HepG2 (cell line): ENCODE results near the gene KNG1. TPM values are rescaled to one million over a fixed set of nuclear protein-coding genes. Genes with fewer than 3 reads are reported as not detected.
A peak's percentile ranks its signal among the peaks of the same experiment; 100 is the strongest.

Source experiments
- ADNP ChIP-seq: sonication (generic); formaldehyde crosslinking; IDR thresholded peaks from 2 replicates; pipeline ENCODE4 v1.4.0; 2020; ENCODE audit warnings: missing genetic modification reagents
- ARID3A ChIP-seq: IDR thresholded peaks from 2 replicates; pipeline ENCODE4 v1.6.1; 2012; ENCODE audit warnings: low read depth, low read length, improper control_type of control experiment
- GTF2F1 ChIP-seq: fragments of 150-350 bp; IDR thresholded peaks from 2 replicates; pipeline ENCODE4 v1.6.1; 2014; ENCODE audit warnings: low read length
- MLX ChIP-seq: IDR thresholded peaks from 2 replicates; pipeline ENCODE4 v1.6.1; 2016
- NR2F2 ChIP-seq: IDR thresholded peaks from 2 replicates; pipeline ENCODE4 v1.6.1; 2012; ENCODE audit warnings: low read depth, inconsistent platforms, borderline replicate concordance
- PLRG1 ChIP-seq: fragments of 450-650 bp; conservative IDR thresholded peaks from 2 replicates; pipeline ENCODE4 v1.6.1; 2016
- POLR2AphosphoS2 ChIP-seq: IDR thresholded peaks from 2 replicates; pipeline ENCODE4 v1.6.1; 2011; ENCODE audit warnings: low read depth, low read length, improper control_type of control experiment
- RELA ChIP-seq: sonication (generic); formaldehyde crosslinking; IDR thresholded peaks from 2 replicates; pipeline ENCODE4 v1.4.0; 2020; ENCODE audit warnings: missing genetic modification reagents
- RFX5 ChIP-seq: IDR thresholded peaks from 2 replicates; pipeline ENCODE4 v1.6.1; 2011; ENCODE audit warnings: low read depth, low read length, improper control_type of control experiment
- SOX6 ChIP-seq, 2 experiments: fragments of 450-650 bp in 1 of 2; sonication (generic) in 1 of 2; formaldehyde crosslinking in 1 of 2; IDR thresholded peaks; 2 replicates each; pipeline versions ENCODE4 v1.4.0 to v1.6.1; 2017 to 2020; ENCODE audit warnings: antibody characterized with exemption in 1 of 2, mild to moderate bottlenecking in 1 of 2, missing genetic modification reagents in 1 of 2
- ZFX ChIP-seq: sonication (generic); formaldehyde crosslinking; IDR thresholded peaks from 2 replicates; pipeline ENCODE4 v1.4.0; 2020; ENCODE audit warnings: mild to moderate bottlenecking, low read depth, missing genetic modification reagents, moderate library complexity
- ZNF597 ChIP-seq: sonication (generic); formaldehyde crosslinking; IDR thresholded peaks from 2 replicates; pipeline ENCODE4 v1.5.0; 2020; ENCODE audit warnings: missing genetic modification reagents
- ZSCAN31 ChIP-seq: sonication (generic); formaldehyde crosslinking; IDR thresholded peaks from 2 replicates; pipeline ENCODE4 v1.5.0; 2020; ENCODE audit warnings: low read depth, mild to moderate bottlenecking, missing genetic modification reagents
- polyA plus RNA-seq, 8 experiments: library from polyadenylated mRNA; depleted of rRNA in 3 of 8; stranded (reverse) in 7 of 8; unstranded in 1 of 8; fragments of >200 nt; fragmentation: Illumina TruSeq in 4 of 8; extraction: Trizol in 4 of 8; gene quantifications; 2 replicates each; pipeline versions ENCODE4 v1.2.1 to v1.2.3, GENCODE V29; 2011 to 2016; ENCODE audit warnings: low read depth in 4 of 8, missing spikeins in 1 of 8, mixed read lengths in 1 of 8; ENCODE audit not compliant: insufficient read depth in 1 of 8
- total RNA-seq, 5 experiments: library from RNA; depleted of rRNA; stranded (reverse); fragments of >200 nt; fragmentation: Illumina TruSeq; extraction: Trizol; gene quantifications; 2 replicates each; pipeline ENCODE4 v1.2.3, GENCODE V29; 2016; ENCODE audit warnings: low read depth in 1 of 5
- TF ChIP-seq, protein P1 (sequence below): sonication (generic); formaldehyde crosslinking; IDR thresholded peaks from 2 replicates; pipeline ENCODE4 v1.5.1; 2020; ENCODE audit warnings: mild to moderate bottlenecking, moderate library complexity, missing genetic modification reagents
- TF ChIP-seq, protein P2 (sequence below), 2 experiments: fragments of 450-650 bp in 1 of 2; sonication (generic) in 1 of 2; formaldehyde crosslinking in 1 of 2; IDR thresholded peaks; 2 replicates each; pipeline versions ENCODE4 v1.6.1 to v1.8.0; 2016 to 2022; ENCODE audit warnings: antibody characterized with exemption in 1 of 2, mild to moderate bottlenecking in 1 of 2, missing genetic modification reagents in 1 of 2

KNG1 gene
- total and polyA plus RNA-seq, 2 of the 13 experiments (the other 11 are each of a cell fraction or from before 2014, with no cell fraction given) = 6.5 to 7.0 TPM

- TF ChIP-seq ZNF597 (no peak), RELA (CRISPR knock-in tag) (no peak), MLX (CRISPR knock-in tag) (no peak), GTF2F1 (peak; percentile 92), ZSCAN31 (CRISPR knock-in tag) (peak; percentile 69), ZFX (no peak), PLRG1 (no peak), NR2F2 (no peak), POLR2AphosphoS2 (peak; percentile 94), SOX6 (IDR thresholded peaks at IDR 0.05) (no peak), SOX6 (CRISPR knock-in tag; IDR thresholded peaks at IDR 0.05) (peak; percentile 52), RFX5 (no peak; the same call in 1 of the 2 replicates), ADNP (CRISPR knock-in tag) (no peak), ARID3A (peak; percentile 30; the same call in 1 of the 2 replicates)
- TF ChIP-seq, protein P1, sequence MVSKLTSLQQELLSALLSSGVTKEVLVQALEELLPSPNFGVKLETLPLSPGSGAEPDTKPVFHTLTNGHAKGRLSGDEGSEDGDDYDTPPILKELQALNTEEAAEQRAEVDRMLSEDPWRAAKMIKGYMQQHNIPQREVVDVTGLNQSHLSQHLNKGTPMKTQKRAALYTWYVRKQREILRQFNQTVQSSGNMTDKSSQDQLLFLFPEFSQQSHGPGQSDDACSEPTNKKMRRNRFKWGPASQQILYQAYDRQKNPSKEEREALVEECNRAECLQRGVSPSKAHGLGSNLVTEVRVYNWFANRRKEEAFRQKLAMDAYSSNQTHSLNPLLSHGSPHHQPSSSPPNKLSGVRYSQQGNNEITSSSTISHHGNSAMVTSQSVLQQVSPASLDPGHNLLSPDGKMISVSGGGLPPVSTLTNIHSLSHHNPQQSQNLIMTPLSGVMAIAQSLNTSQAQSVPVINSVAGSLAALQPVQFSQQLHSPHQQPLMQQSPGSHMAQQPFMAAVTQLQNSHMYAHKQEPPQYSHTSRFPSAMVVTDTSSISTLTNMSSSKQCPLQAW (CRISPR knock-in tag) = peak; percentile 9; the same call in 1 of the 2 replicates
- TF ChIP-seq, protein P2, sequence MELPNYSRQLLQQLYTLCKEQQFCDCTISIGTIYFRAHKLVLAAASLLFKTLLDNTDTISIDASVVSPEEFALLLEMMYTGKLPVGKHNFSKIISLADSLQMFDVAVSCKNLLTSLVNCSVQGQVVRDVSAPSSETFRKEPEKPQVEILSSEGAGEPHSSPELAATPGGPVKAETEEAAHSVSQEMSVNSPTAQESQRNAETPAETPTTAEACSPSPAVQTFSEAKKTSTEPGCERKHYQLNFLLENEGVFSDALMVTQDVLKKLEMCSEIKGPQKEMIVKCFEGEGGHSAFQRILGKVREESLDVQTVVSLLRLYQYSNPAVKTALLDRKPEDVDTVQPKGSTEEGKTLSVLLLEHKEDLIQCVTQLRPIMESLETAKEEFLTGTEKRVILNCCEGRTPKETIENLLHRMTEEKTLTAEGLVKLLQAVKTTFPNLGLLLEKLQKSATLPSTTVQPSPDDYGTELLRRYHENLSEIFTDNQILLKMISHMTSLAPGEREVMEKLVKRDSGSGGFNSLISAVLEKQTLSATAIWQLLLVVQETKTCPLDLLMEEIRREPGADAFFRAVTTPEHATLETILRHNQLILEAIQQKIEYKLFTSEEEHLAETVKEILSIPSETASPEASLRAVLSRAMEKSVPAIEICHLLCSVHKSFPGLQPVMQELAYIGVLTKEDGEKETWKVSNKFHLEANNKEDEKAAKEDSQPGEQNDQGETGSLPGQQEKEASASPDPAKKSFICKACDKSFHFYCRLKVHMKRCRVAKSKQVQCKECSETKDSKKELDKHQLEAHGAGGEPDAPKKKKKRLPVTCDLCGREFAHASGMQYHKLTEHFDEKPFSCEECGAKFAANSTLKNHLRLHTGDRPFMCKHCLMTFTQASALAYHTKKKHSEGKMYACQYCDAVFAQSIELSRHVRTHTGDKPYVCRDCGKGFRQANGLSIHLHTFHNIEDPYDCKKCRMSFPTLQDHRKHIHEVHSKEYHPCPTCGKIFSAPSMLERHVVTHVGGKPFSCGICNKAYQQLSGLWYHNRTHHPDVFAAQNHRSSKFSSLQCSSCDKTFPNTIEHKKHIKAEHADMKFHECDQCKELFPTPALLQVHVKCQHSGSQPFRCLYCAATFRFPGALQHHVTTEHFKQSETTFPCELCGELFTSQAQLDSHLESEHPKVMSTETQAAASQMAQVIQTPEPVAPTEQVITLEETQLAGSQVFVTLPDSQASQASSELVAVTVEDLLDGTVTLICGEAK (IDR thresholded peaks at IDR 0.05) = no peak
- TF ChIP-seq, protein P2 (CRISPR knock-in tag; IDR thresholded peaks at IDR 0.05) = peak; percentile 47; the same call in 1 of the 2 replicates
Measured at GRCh38 chr3:186783058-186783730, 66.0 kb downstream of the KNG1 start, which contains the start of gene EIF4A2 (continued).
